Gastroesophageal sphincter (tissue), 3 donors: Measurements from ENCODE around the gene PABPN1L.

Experiments
- CTCF ChIP-seq, 4 experiments: fragments of 200-600 bp in 2 of 4; fragments of 450-650 bp in 2 of 4; sonication (generic) in 1 of 4; IDR thresholded peaks; one replicate each; pipeline ENCODE4 v1.5.1; 2017 to 2019; ENCODE audit warnings: antibody characterized with exemption in 4 of 4, mild to moderate bottlenecking in 2 of 4, moderate library complexity in 2 of 4
- POLR2A ChIP-seq, 2 donors: fragments of 450-650 bp; IDR thresholded peaks; one replicate each; pipeline ENCODE4 v1.6.1; 2017; ENCODE audit warnings: antibody characterized with exemption in 2 of 2, mild to moderate bottlenecking in 2 of 2, moderate library complexity in 1 of 2
- POLR2AphosphoS5 ChIP-seq: sonication (generic); formaldehyde crosslinking; IDR thresholded peaks from one replicate; pipeline ENCODE4 v1.6.1; 2017; ENCODE audit warnings: antibody characterized with exemption

- TF ChIP-seq CTCF (IDR thresholded peaks at IDR 0.05) (no peak), POLR2A (IDR thresholded peaks at IDR 0.05) (no peak), POLR2AphosphoS5 (no peak)
Measured at GRCh38 chr16:88837806-88838205, 28.7 kb downstream of the PABPN1L start.
